Thyroid gland (tissue), 4 donors: ENCODE data around the gene MPPED1. TPM values are rescaled to one million over a fixed set of nuclear protein-coding genes. Genes with fewer than 3 reads are reported as not detected.

Experiments
- DNase-seq, 2 donors: peaks; one replicate each; pipeline ENCODE4 v3.0.0-alpha.2; 2019
- H3K27ac ChIP-seq, 3 donors: fragments of 200-600 bp; sonication (generic); 1 replicate in 2 of 3; 2 replicates in 1 of 3; pipeline ENCODE4 v1.5.1; 2016 to 2019; ENCODE audit warnings: mild to moderate bottlenecking in 1 of 3, moderate library complexity in 1 of 3
- H3K27me3 ChIP-seq: fragments of 200-600 bp; sonication (generic); one replicate; pipeline ENCODE4 v1.5.1; 2019
- H3K36me3 ChIP-seq, 2 donors: fragments of 200-600 bp; sonication (generic); one replicate each; pipeline ENCODE4 v1.5.1; 2016 to 2019
- H3K4me1 ChIP-seq, 2 donors: fragments of 200-600 bp; sonication (generic); one replicate each; pipeline ENCODE4 v1.5.1; 2017 to 2019
- H3K4me3 ChIP-seq, 3 donors: fragments of 200-600 bp; sonication (generic); replicated peaks in 1 of 3; 1 replicate in 2 of 3; 2 replicates in 1 of 3; pipeline ENCODE4 v1.5.1; 2016; ENCODE audit warnings: mild to moderate bottlenecking in 1 of 3
- H3K9me3 ChIP-seq: fragments of 200-600 bp; sonication (generic); one replicate; pipeline ENCODE4 v1.5.1; 2017
- POLR2A ChIP-seq, 2 donors: fragments of 450-650 bp; IDR thresholded peaks; one replicate each; pipeline ENCODE4 v1.6.1; 2017; ENCODE audit warnings: antibody characterized with exemption in 2 of 2, mild to moderate bottlenecking in 2 of 2, moderate library complexity in 1 of 2
- WGBS, 2 donors: methylation state at CpG; one replicate each; pipeline ENCODE4 v1.1.5; 2017; 5-methylcytosine and 5-hydroxymethylcytosine counted together
- intact Hi-C: fragments of 100-400 bp; cut with DNase I; formaldehyde crosslinking; loops from one replicate; pipeline ENCODE4 v1.15.1; 2023
- total RNA-seq, 4 donors: library from RNA; depleted of rRNA; stranded (reverse); fragments of >200 nt; gene quantifications; one replicate each; pipeline ENCODE4 v1.2.3, GENCODE V29; 2016
- TF ChIP-seq, protein P1 (sequence below), 6 experiments: fragments of 200-600 bp in 3 of 6; fragments of 450-650 bp in 3 of 6; sonication (generic) in 3 of 6; IDR thresholded peaks; one replicate each; pipeline ENCODE4 v1.5.1; 2016 to 2019; ENCODE audit warnings: antibody characterized with exemption in 6 of 6, mild to moderate bottlenecking in 2 of 6, inconsistent platforms in 1 of 6, moderate library complexity in 1 of 6

Gene MPPED1
- total RNA-seq, 4 donors from 2014 or later: not detected

DNA sequence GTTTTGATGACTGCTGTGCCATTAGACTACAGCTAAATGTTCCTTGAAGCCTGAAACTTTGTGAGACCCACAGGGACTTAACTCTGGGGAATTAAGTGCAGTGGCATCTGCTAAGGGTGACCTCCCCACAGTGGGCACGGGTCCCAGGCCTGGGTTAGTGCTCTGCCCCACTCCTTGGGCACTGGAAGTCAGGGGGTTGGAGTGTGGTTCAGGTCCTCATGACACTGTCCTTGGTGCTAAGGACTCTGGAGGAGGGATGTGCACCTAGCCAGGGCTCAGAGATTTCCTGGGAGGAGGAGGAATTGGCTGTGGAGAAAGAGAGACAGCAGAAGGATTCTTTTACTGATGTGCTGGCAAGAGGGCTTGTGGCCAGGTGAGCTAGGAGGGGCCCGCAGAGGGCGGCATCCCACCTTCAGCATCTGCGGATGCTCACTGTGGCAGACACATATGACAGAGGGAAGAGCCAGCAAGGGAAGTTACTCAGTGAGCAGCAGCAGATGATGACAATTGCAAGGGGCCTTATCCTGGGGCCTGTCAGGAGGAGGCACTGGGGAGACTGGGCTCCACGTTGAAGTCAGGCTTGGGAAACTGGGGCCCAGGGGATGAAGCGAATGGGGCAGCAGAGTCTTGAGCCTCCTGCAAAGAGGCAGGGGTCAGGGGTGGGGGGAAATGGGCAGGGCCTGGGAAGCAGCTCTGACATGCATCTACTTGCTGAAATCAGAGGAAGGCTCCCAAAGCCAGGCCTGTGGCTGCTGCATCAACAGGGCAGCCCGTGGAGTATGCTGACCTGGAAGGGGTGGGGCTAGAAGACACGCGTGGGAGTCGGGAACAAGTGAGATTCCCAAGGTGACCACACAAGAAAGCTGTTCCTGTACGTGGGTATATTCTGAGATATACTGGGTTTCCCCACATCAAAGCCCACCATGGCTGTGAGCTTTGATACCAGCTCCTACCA lies 144.0 kb downstream of the MPPED1 start:
- intact Hi-C loops: no loop called here
- Histone ChIP-seq H3K4me1 (no peaks in the 10 kb centered on the region), H3K36me3 (no peaks in the 10 kb centered on the region), H3K4me3 (no peak overlapping the region), H3K27me3 (no peaks in the 10 kb centered on the region), H3K9me3 (no peaks in the 10 kb centered on the region), H3K27ac (no peak overlapping the region)
- WGBS, 2 donors: 81 to 82% methylated on average over 11 of the region's 11 CpGs
- DNase-seq: no peak
- no peak for TF ChIP-seq POLR2A (IDR thresholded peaks at IDR 0.05)
- TF ChIP-seq, protein P1, sequence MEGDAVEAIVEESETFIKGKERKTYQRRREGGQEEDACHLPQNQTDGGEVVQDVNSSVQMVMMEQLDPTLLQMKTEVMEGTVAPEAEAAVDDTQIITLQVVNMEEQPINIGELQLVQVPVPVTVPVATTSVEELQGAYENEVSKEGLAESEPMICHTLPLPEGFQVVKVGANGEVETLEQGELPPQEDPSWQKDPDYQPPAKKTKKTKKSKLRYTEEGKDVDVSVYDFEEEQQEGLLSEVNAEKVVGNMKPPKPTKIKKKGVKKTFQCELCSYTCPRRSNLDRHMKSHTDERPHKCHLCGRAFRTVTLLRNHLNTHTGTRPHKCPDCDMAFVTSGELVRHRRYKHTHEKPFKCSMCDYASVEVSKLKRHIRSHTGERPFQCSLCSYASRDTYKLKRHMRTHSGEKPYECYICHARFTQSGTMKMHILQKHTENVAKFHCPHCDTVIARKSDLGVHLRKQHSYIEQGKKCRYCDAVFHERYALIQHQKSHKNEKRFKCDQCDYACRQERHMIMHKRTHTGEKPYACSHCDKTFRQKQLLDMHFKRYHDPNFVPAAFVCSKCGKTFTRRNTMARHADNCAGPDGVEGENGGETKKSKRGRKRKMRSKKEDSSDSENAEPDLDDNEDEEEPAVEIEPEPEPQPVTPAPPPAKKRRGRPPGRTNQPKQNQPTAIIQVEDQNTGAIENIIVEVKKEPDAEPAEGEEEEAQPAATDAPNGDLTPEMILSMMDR (IDR thresholded peaks at IDR 0.05): no peak

Other genes with a start within 250 kb of the MPPED1 start
- gene TTLL12, start 224.9 kb upstream of the MPPED1 start, total RNA-seq: 10 to 100 TPM; 20.0 to 35.2 (median 28.6) TPM
- 1 to 10 TPM in 2 of 4 donors, under 1 TPM in 2; 0.78 to 3.5 (median 0.95) TPM for gene SCUBE1, start 68.6 kb upstream of the MPPED1 start, total RNA-seq